HG03469 (cell line): Measurements from ENCODE around the gene HM13.
A peak's percentile ranks its signal among the peaks of the same experiment; 100 is the strongest.
"Not testable (repeated sequence)": the region's sequence is repeated elsewhere in the genome, so short reads cannot be mapped to it uniquely, and the experiment has no call there.

Experiments
- ATAC-seq: cut with Tn5 transposase; IDR thresholded peaks from one replicate; pipeline ENCODE4 v1.9.1; 2021; ENCODE audit warnings: mild to moderate bottlenecking, moderate library complexity, moderate number of reproducible peaks; ENCODE audit not compliant: unreplicated experiment

HM13 gene, protein sequence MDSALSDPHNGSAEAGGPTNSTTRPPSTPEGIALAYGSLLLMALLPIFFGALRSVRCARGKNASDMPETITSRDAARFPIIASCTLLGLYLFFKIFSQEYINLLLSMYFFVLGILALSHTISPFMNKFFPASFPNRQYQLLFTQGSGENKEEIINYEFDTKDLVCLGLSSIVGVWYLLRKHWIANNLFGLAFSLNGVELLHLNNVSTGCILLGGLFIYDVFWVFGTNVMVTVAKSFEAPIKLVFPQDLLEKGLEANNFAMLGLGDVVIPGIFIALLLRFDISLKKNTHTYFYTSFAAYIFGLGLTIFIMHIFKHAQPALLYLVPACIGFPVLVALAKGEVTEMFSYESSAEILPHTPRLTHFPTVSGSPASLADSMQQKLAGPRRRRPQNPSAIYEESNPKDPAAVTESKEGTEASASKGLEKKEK

DNA sequence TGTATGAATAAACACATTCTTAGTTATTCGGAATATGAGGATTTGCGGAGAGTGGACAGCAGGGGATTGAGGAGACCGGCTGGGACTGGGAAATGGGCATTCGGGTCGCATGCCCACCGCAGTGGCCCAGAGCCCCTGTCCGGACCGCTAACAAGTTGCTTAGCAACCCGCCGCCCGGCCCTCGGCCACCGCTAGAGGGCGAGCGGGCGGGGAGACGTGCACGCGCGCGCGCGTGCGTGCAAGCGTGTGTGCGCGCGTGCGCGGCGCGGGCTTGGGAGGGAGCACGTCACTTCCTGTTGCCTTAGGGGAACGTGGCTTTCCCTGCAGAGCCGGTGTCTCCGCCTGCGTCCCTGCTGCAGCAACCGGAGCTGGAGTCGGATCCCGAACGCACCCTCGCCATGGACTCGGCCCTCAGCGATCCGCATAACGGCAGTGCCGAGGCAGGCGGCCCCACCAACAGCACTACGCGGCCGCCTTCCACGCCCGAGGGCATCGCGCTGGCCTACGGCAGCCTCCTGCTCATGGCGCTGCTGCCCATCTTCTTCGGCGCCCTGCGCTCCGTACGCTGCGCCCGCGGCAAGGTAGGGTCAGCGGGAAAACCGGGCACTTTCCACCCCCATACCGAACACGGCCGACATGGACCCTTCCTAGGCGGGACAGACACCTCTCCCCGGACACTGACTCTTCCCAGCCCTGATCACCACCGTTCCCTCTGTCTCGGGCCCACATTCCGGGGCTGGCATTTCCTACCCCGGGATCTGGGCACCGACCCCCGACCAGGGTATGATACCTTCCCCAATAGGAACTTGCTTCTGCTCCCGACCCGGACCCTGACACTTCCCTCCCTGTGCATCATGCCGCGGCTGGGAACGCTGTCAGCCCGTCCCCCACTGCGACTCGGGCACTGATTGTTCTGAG lies at the start of gene HM13:
TSS of gene HM13 (plus strand) at position 289 of the 918 bp plus-strand sequence. CDS start at position 399, 110 bp downstream.
- ATAC-seq = peak; percentile 90

- not testable (repeated sequence) for ATAC-seq
Observed at GRCh38 chr20:31470946-31471345, 43.3 kb upstream of the HM13 start.

- no peak for ATAC-seq
Observed at GRCh38 chr20:31472395-31473330, 41.6 kb upstream of the HM13 start.

GRCh38 chr20:31473331-31474096 lies 40.7 kb upstream of the HM13 start:
- peak; percentile 21 for ATAC-seq

DNA sequence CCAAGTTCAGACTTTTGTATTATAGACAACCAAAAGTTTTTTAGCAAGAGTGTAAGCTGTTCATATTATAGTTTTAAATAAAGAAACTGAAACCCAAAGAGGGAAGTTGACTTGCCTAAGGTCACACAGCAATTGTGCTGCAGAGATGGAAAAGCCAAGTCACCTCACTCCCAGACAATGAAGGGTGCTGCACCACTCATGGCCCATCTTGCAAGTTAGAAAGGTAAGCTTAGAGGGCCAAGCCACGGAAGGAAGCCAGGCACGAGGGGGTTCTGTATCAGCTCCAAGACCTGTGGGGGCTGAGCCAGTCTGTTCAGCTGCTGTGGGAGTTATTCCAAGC lies 40.2 kb upstream of the HM13 start:
- peak; percentile 88 for ATAC-seq

- no peak for ATAC-seq
Observed at GRCh38 chr20:31474758-31475427, 39.3 kb upstream of the HM13 start, which contains the start of the genes DEFB124 and REM1. Gene DEFB124, minus strand, starts transcription at chr20:31475127. Its CDS starts 2,114 bp downstream, at chr20:31473013. Gene REM1, plus strand, starts transcription at chr20:31475288. Its CDS starts 1,158 bp downstream, at chr20:31476446.

DNA sequence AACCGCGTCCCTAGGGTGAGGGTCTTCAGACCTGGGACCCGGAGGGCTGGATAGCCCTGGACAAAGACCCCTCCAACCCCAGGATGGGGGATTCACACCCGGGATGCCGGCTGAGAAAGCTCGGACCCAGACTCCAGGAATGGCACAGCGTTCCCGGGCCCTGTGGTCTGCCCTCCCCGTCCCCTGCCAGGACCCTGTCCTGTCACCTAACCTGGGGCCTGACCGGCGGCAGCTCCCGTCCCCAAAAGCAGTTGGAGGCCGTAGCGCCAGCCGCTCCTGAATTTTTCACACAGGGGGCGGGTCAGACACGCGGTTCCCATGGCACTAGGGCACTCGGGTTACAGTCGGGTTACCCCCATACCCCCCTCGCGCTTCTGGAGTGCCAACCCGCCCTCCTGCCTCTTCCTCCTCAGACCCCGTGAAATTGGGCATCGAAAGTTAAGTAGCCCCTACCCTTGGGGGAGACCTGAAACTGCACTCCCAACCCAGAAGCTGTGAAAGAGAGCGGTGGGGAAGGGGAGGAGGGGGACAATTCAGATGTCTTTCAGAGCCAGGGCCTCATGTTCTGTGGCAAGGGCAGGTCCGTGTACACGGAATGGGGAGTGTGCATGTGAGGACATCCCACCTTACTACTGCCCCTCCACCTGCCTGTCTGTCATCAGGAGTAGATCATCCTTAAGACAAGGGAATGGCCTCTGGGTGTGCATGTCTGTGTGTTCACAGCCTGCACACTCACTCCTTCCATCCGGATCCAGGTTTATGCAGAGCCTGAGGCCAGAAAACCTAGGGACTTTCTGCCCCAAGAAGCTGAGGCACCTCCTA lies 38.6 kb upstream of the HM13 start:
- ATAC-seq = no peak

DNA sequence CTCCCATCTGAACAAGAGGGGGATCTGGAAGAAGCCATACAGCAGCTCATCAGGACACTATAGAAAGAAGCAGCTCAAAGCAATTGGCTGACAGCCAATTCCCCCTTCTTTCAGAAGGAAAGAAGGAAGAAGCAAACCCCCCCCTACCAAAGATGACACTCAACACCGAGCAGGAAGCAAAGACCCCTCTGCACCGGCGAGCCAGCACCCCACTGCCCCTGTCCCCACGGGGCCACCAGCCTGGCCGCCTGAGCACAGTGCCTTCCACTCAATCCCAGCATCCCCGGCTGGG lies 38.0 kb upstream of the HM13 start:
- ATAC-seq = no peak

- ATAC-seq = no peak
Observed at GRCh38 chr20:31476643-31477215, 37.5 kb upstream of the HM13 start.

GRCh38 chr20:31484001-31484400 lies 30.2 kb upstream of the HM13 start:
- ATAC-seq = no peak

DNA sequence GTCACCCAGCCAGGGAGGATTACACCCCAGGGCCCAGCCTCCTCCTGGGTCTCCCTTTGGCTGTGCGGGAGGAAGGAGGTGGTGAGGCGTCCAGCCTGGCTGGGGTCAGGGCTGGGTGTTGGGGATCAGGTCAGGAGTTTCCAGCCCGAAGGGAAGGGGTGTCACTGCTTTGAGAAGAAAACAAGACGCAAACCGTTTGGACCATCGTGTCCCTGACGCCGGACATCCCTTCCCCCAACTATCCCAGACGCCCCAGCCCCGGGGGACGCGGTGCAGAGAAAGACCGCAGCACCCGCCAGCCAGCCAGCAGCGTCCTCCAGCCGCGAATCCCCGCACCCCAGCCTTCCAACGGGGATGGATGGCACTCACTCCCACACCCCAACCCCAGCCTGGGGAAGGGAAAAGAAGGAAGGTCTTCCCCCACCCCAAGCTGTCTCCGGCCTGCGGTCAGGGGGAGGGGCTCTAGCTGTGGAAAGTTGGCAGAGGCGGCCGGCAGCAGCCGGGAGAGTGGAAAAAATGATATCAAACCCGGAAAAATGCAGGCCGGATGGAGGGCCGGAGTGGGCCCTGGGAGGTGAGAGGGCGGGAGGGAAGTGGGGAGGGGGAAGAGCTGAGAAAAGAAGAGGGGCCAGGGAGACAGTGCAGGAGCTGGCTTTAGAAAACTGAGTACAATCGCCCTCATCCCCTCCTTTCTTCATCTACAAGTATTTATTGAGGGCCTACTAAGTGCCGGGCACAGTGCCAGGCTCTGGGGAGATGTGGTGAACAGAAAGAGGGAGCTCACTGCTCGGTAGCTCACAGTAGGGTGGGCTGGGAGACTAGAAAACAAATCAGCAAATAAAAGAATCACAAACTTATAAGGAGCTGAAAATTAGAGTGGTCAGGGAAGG lies 28.5 kb upstream of the HM13 start:
- ATAC-seq = no peak

- no peak for ATAC-seq
Observed at GRCh38 chr20:31488115-31488514, 26.1 kb upstream of the HM13 start.

- no peak for ATAC-seq
Observed at GRCh38 chr20:31489152-31489551, 25.1 kb upstream of the HM13 start.

- ATAC-seq = no peak
Observed at GRCh38 chr20:31490752-31491151, 23.5 kb upstream of the HM13 start.

DNA sequence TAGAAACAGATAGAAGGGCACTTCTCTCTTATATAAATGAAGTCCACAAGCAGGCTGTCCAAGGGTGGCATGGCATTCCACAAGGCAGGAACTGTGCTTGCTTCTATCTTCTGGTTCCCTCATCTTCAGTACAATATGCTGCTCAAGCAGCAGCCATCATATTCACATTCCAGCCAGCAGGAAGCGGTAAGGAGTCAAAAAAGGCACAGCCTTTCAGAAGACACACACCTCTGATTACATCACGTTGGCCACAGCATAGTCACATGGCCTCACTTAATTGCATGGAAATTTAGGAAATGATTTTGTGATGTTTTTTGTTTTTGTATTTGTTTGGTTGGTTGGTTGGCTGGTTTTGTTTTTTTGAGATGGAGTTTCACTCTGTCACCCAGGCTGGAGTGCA lies 20.1 kb upstream of the HM13 start:
- ATAC-seq = no peak

DNA sequence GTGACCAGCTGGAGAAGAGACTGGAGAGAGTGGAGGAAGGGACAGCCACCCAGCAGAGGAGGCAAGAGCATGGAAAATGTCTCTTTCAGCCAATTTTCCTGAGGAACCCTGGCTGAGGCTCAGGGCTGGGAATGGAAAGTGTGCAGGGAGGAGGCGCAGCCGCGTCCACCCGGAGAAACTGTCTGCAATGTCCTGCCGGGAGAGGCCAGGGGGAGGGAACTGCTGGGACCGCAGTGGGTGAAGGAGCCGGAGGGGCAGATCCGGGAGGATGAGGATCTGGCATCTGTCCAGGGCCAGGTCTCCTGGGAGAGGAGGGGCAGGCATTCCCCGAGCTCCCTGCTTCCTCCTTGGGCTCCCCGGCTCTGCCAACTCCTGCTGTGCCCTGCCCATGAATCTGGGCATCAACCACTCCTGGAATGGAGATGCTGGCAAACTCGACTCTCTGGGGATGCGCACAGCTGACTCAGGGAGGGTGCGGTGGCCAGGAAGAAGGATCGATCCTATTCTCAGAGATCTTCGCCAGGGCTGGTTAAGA lies 17.4 kb upstream of the HM13 start:
- no peak for ATAC-seq
